ENCODE data around the gene ANO7. TPM values are rescaled to one million over a fixed set of nuclear protein-coding genes. Genes with fewer than 3 reads are reported as not detected.

ANO7 gene
- total RNA-seq, 1 experiment from 2014 or later, result 0.84 TPM

GRCh38 chr2:241198381-241199279, 10.2 kb downstream of the ANO7 start:
- no peak overlapping the region for H2AFZ ChIP-seq (ENCODE audit: low read depth, low read length, poor library complexity, severe bottlenecking)
- POLR2A ChIA-PET, result no interaction called here
- no peak for DNase-seq (ENCODE audit: low read depth, low spot score)
- H3K4me3 ChIP-seq (replicated peaks in 1 of 2; ENCODE audit: low read depth in 1 of 2, low read length in 2 of 2), result no peak overlapping the region
- no peaks in the 10 kb centered on the region for H3K27me3 ChIP-seq (ENCODE audit: insufficient read depth, low read length)
- no peaks in the 10 kb centered on the region for H3K9me3 ChIP-seq (ENCODE audit: control insufficient read depth in 1 of 2, insufficient read depth in 1 of 2, low read depth in 1 of 2, low read length in 2 of 2)
- H3K4me1 ChIP-seq (ENCODE audit: control insufficient read depth in 1 of 2, insufficient read depth in 2 of 2, low read length in 2 of 2), result no peaks in the 10 kb centered on the region
- intact Hi-C loops (cut with micrococcal nuclease), result no loop called here
- ATAC-seq, result no peak
- H3K9me2 ChIP-seq (ENCODE audit: insufficient read depth), result no peaks in the 10 kb centered on the region
- no TSS peak for BruUV-seq (replicated peaks)
- RAD21 ChIA-PET (ENCODE audit: low non-redundant PET in 1 of 2, low total read pairs in 2 of 2, uncharacterized antibody in 2 of 2, unreplicated experiment in 2 of 2), result no interaction called here
- H3K27ac ChIP-seq (ENCODE audit: low read depth, low read length), result no peak overlapping the region
- TF ChIP-seq CEBPB (IDR thresholded peaks at IDR 0.05; ENCODE audit: low read depth) (no peak), JUND (IDR thresholded peaks at IDR 0.05) (no peak), FOSL1 (IDR thresholded peaks at IDR 0.05; ENCODE audit: low read depth) (no peak), ZBTB33 (IDR thresholded peaks at IDR 0.05; ENCODE audit: extremely low read depth, insufficient replicate concordance, low read length) (no peak), ELF1 (IDR thresholded peaks at IDR 0.05; ENCODE audit: borderline replicate concordance, low read depth) (no peak), YY1 (IDR thresholded peaks at IDR 0.05; ENCODE audit: extremely low read depth, insufficient replicate concordance, low read depth, low read length) (no peak), REST (IDR thresholded peaks at IDR 0.05; ENCODE audit: low read depth) (no peak), CTCF (IDR thresholded peaks at IDR 0.05 in 2 of 3, conservative IDR thresholded peaks at IDR 0.05 in 1 of 3; ENCODE audit: borderline replicate concordance in 1 of 3, insufficient read depth in 1 of 3, low read depth in 2 of 3, low read length in 2 of 3) (no peak), EZH2phosphoT487 (IDR thresholded peaks at IDR 0.05; ENCODE audit: borderline replicate concordance) (no peak)
- no peak overlapping the region for H3K9ac ChIP-seq (ENCODE audit: low read length)
- H3K4me2 ChIP-seq (ENCODE audit: low read length), result no peak overlapping the region
- CTCF ChIA-PET, result no interaction called here
- no peaks in the 10 kb centered on the region for H3K79me2 ChIP-seq (ENCODE audit: insufficient read depth, low read length)
- H3K36me3 ChIP-seq (ENCODE audit: control insufficient read depth in 1 of 2, insufficient read depth in 2 of 2, low read length in 2 of 2), result no peaks in the 10 kb centered on the region
- H4K20me1 ChIP-seq (ENCODE audit: insufficient read depth), result no peaks in the 10 kb centered on the region
